Fibroblast of lung (primary cell): ENCODE measurements around the gene SEMA4B. TPM values are rescaled to one million over a fixed set of nuclear protein-coding genes. Genes with fewer than 3 reads are reported as not detected.

ENCODE experiments used
- DNase-seq, 2 donors: peaks; one replicate each; pipeline versions ENCODE4 v3.0.0 to v3.0.0-alpha.2; 2010; ENCODE audit warnings: low read depth in 2 of 2
- H2AFZ ChIP-seq: 2 replicates; pipeline ENCODE4 v1.5.1; 2012; ENCODE audit warnings: low read length, control low read depth, inconsistent platforms
- H3K27ac ChIP-seq: 2 replicates; pipeline ENCODE4 v1.5.1; 2011; ENCODE audit warnings: low read length, control low read depth; ENCODE audit not compliant: insufficient read depth
- H3K27me3 ChIP-seq: 2 replicates; pipeline ENCODE4 v1.5.1; 2011; ENCODE audit warnings: mild to moderate bottlenecking, low read length; ENCODE audit not compliant: control insufficient read depth, insufficient read depth
- H3K36me3 ChIP-seq: 2 replicates; pipeline ENCODE4 v1.5.1; 2011; ENCODE audit warnings: low read length; ENCODE audit not compliant: control insufficient read depth, insufficient read depth
- H3K4me1 ChIP-seq: 2 replicates; pipeline ENCODE4 v1.5.1; 2011; ENCODE audit warnings: low read length; ENCODE audit not compliant: control insufficient read depth, insufficient read depth; ENCODE audit errors: extremely low read depth
- H3K4me2 ChIP-seq: 2 replicates; pipeline ENCODE4 v1.5.1; 2011; ENCODE audit warnings: low read length, control low read depth; ENCODE audit not compliant: insufficient read depth; ENCODE audit errors: extremely low read depth
- H3K4me3 ChIP-seq, 4 experiments: fragments of 200-600 bp in 1 of 4; sonication (generic) in 1 of 4; replicated peaks in 1 of 4; 2 replicates each; pipeline ENCODE4 v1.5.1; 2011 to 2016; ENCODE audit warnings: low read length in 4 of 4, low read depth in 3 of 4, mild to moderate bottlenecking in 3 of 4, control low read depth in 2 of 4, inconsistent platforms in 1 of 4, mixed read lengths in 1 of 4; ENCODE audit not compliant: insufficient read depth in 1 of 4; ENCODE audit errors: control extremely low read depth in 1 of 4
- H3K79me2 ChIP-seq: 2 replicates; pipeline ENCODE4 v1.5.1; 2012; ENCODE audit warnings: mild to moderate bottlenecking, low read length, inconsistent platforms; ENCODE audit not compliant: control insufficient read depth, insufficient read depth
- H3K9ac ChIP-seq: 2 replicates; pipeline ENCODE4 v1.5.1; 2011; ENCODE audit warnings: mild to moderate bottlenecking, low read length, control low read depth; ENCODE audit not compliant: insufficient read depth
- H3K9me3 ChIP-seq: 2 replicates; pipeline ENCODE4 v1.5.1; 2012; ENCODE audit warnings: low read depth, low read length; ENCODE audit not compliant: control insufficient read depth, insufficient read depth
- H4K20me1 ChIP-seq: 2 replicates; pipeline ENCODE4 v1.5.1; 2011; ENCODE audit warnings: low read length; ENCODE audit not compliant: control insufficient read depth, insufficient read depth; ENCODE audit errors: extremely low read depth
- CTCF ChIP-seq, 2 donors: IDR thresholded peaks in 1 of 2; conservative IDR thresholded peaks in 1 of 2; 1 replicate in 1 of 2; 2 replicates in 1 of 2; pipeline ENCODE4 v1.5.1; 2011 to 2012; ENCODE audit warnings: low read length in 2 of 2, control low read depth in 1 of 2, inconsistent platforms in 1 of 2, low read depth in 1 of 2, mild to moderate bottlenecking in 1 of 2
- EZH2 ChIP-seq: IDR thresholded peaks from 2 replicates; pipeline ENCODE4 v1.5.1; 2012; ENCODE audit warnings: low read length, control low read depth, mild to moderate bottlenecking; ENCODE audit errors: missing control alignments
- polyA plus RNA-seq, 2 donors: library from polyadenylated mRNA; depleted of rRNA in 1 of 2; stranded (reverse) in 1 of 2; unstranded in 1 of 2; fragments of >200 nt; gene quantifications; 2 replicates each; pipeline ENCODE4 v1.2.1, GENCODE V29; 2011 to 2012; ENCODE audit warnings: missing spikeins in 1 of 2
- total RNA-seq: library from RNA; depleted of rRNA; stranded (reverse); fragments of >200 nt; gene quantifications from 2 replicates; pipeline ENCODE4 v1.2.1, GENCODE V29; 2014

Gene SEMA4B
- total and polyA plus RNA-seq, 2 donors (not counting 1 experiment from before 2014, with no cell fraction given) = 12.8 to 30.4 TPM

- Histone ChIP-seq H4K20me1 (no peaks in the 10 kb centered on the region), H3K4me1 (no peaks in the 10 kb centered on the region), H2AFZ (no peak overlapping the region), H3K9ac (no peak overlapping the region), H3K27me3 (no peaks in the 10 kb centered on the region), H3K27ac (no peak overlapping the region), H3K9me3 (no peaks in the 10 kb centered on the region), H3K4me3 (no peak overlapping the region), H3K4me2 (no peak overlapping the region), H3K79me2 (no peaks in the 10 kb centered on the region), H3K36me3 (no peaks in the 10 kb centered on the region)
- DNase-seq = no peak
- TF ChIP-seq CTCF (conservative IDR thresholded peaks at IDR 0.05 in 1 of 2, IDR thresholded peaks at IDR 0.05 in 1 of 2; ENCODE audit: low read depth in 1 of 2, low read length in 2 of 2) (no peak), EZH2 (no peak)
These were observed 7.2 kb downstream of the SEMA4B start for GRCh38 chr15:90208356-90208755.

DNA sequence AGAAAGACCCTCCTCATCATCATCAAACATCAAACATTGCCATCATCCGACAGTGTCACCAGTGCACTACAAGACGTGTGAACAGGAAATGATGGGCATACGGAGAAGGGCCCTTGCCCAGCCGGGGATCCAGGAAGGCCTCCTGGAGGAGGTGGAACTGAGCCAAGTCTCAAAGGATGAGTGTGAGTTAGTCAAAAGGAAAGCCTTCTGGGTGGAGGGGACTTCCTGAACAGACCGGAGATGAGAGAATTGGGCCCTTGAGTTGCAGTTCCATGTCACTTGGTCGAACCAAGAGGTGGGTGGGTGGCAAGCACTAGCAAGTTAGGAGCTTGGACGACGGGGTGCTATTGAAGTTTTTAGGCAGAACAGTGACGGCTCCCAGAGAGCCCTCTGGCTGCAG is 8.5 kb downstream of the SEMA4B start:
- H3K9ac ChIP-seq = no peak overlapping the region
- H3K9me3 ChIP-seq = no peaks in the 10 kb centered on the region
- no peaks in the 10 kb centered on the region for H3K4me1 ChIP-seq
- no peaks in the 10 kb centered on the region for H3K36me3 ChIP-seq
- H3K27me3 ChIP-seq = no peaks in the 10 kb centered on the region
- no peaks in the 10 kb centered on the region for H3K79me2 ChIP-seq
- no peak overlapping the region for H2AFZ ChIP-seq
- no peaks in the 10 kb centered on the region for H4K20me1 ChIP-seq
- DNase-seq = no peak
- H3K4me2 ChIP-seq = no peak overlapping the region
- no peak overlapping the region for H3K4me3 ChIP-seq
- no peak for TF ChIP-seq EZH2
- H3K27ac ChIP-seq = no peak overlapping the region

DNA sequence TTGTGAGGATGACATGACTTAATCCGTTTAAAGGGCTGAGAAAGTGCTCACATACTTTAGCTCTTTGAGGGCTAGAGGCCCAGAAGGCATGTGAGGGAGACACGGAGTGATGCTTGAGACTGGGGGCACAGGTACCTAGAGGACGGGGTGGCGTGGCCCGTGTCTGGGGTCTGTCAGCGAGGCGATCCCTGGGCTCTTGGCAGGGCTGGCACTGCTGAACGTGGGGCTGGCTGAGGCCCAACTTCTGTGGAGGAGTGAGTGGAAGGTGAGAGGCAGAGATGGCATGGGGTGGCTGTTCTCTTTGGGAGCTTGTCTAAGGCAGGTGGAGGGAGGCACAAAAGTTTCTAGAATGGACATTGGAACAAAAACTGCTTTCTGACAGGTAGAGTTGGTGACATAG is 9.5 kb downstream of the SEMA4B start:
- no peak overlapping the region for H2AFZ ChIP-seq
- no peak for TF ChIP-seq EZH2
- TF ChIP-seq CTCF (conservative IDR thresholded peaks at IDR 0.05 in 1 of 2, IDR thresholded peaks at IDR 0.05 in 1 of 2; ENCODE audit: low read depth in 1 of 2, low read length in 2 of 2) = no peak
- H3K4me1 ChIP-seq = no peaks in the 10 kb centered on the region
- no peak overlapping the region for H3K4me2 ChIP-seq
- no peaks in the 10 kb centered on the region for H3K9me3 ChIP-seq
- no peak overlapping the region for H3K27ac ChIP-seq
- H3K79me2 ChIP-seq = no peaks in the 10 kb centered on the region
- DNase-seq = no peak
- H3K36me3 ChIP-seq = no peaks in the 10 kb centered on the region
- H3K9ac ChIP-seq = no peak overlapping the region
- H3K27me3 ChIP-seq = no peaks in the 10 kb centered on the region
- H3K4me3 ChIP-seq = no peak overlapping the region
- H4K20me1 ChIP-seq = no peaks in the 10 kb centered on the region
